Activated T-cell treated with anti-CD3 and anti-CD28 coated beads, Interleukin-2, amount 50 U/mL, for 72 hours (primary cell): Measurements from ENCODE around the gene LHPP. TPM values are rescaled to one million over a fixed set of nuclear protein-coding genes. Genes with fewer than 3 reads are reported as not detected.
"Not testable (repeated sequence)": the region's sequence is repeated elsewhere in the genome, so short reads cannot be mapped to it uniquely, and the experiment has no call there.

Source experiments
- ATAC-seq, 2 donors: fragments of 150-1000 bp; cut with Tn5 transposase; replicated peaks in 1 of 2; 2 replicates each; pipeline ENCODE4 v1.10.0; 2021; ENCODE audit warnings: moderate library complexity in 2 of 2, mild to moderate bottlenecking in 1 of 2
- DNase-seq, 2 donors: peaks; one replicate each; pipeline ENCODE4 v3.0.0; 2021 to 2022; ENCODE audit warnings: mixed read lengths in 1 of 2
- H3K27ac Mint-ChIP-seq: one replicate; pipeline ENCODE4 v1.8.0; 2022; ENCODE audit warnings: mild to moderate bottlenecking, moderate library complexity, mixed read lengths
- H3K27me3 Mint-ChIP-seq: one replicate; pipeline ENCODE4 v1.8.0; 2022; ENCODE audit warnings: low read depth, mixed read lengths
- H3K36me3 Mint-ChIP-seq, 2 donors: one replicate each; pipeline ENCODE4 v1.8.0; 2022; ENCODE audit warnings: mixed read lengths in 2 of 2, mild to moderate bottlenecking in 1 of 2; ENCODE audit not compliant: insufficient read depth in 2 of 2
- H3K4me1 Mint-ChIP-seq: one replicate; pipeline ENCODE4 v1.8.0; 2022; ENCODE audit warnings: low read depth, mixed read lengths
- H3K4me3 Mint-ChIP-seq, 2 donors: one replicate each; pipeline ENCODE4 v1.8.0; 2022; ENCODE audit warnings: mild to moderate bottlenecking in 2 of 2, mixed read lengths in 2 of 2, moderate library complexity in 2 of 2
- H3K9me3 Mint-ChIP-seq, 2 donors: one replicate each; pipeline ENCODE4 v1.8.0; 2022; ENCODE audit warnings: mixed read lengths in 2 of 2
- total RNA-seq, 2 donors: library from RNA; stranded (reverse); gene quantifications; one replicate each; pipeline ENCODE4 v1.2.3, GENCODE V29; 2022

Gene LHPP
- total RNA-seq, 2 donors from 2014 or later: 8.7 to 13.5 TPM

DNA sequence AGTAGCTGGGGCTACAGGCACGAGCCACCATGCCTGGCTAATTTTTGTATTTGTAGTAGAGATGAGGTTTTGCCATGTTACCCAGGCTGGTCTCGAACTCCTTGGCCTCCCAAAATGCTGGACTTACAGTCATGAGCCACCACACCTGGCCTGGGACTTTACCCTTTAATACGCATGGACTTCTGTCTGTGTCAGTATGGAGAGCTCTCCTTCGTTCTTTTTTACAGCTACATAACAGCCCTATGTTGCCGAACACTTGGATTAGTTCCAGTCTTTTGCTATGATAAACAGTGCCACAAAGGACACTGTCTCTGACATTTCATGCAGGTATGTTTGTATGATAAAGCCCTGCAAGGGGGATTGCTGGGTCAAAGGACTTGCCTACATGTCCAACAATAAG lies 32.0 kb upstream of the LHPP start:
- DNase-seq: no peak
- Mint-ChIP-seq H3K36me3 (no peaks in the 10 kb centered on the region), H3K4me3 (no peak overlapping the region), H3K27ac (no peak overlapping the region), H3K9me3 (no peaks in the 10 kb centered on the region), H3K4me1 (no peaks in the 10 kb centered on the region), H3K27me3 (no peaks in the 10 kb centered on the region)
- ATAC-seq: no peak

- Mint-ChIP-seq H3K9me3 (no peaks in the 10 kb centered on the region), H3K4me1 (no peaks in the 10 kb centered on the region), H3K36me3 (no peaks in the 10 kb centered on the region), H3K27ac (no peak overlapping the region), H3K27me3 (no peaks in the 10 kb centered on the region), H3K4me3 (no peak overlapping the region)
- DNase-seq (no peak), ATAC-seq (no peak)
Observed at GRCh38 chr10:124430077-124430476, 31.5 kb upstream of the LHPP start.

- H3K4me1 Mint-ChIP-seq: no peaks in the 10 kb centered on the region
- H3K9me3 Mint-ChIP-seq: no peaks in the 10 kb centered on the region
- H3K27ac Mint-ChIP-seq: no peak overlapping the region
- DNase-seq (no peak), ATAC-seq (no peak)
- H3K36me3 Mint-ChIP-seq: no peaks in the 10 kb centered on the region
- H3K4me3 Mint-ChIP-seq: no peak overlapping the region
- no peaks in the 10 kb centered on the region for H3K27me3 Mint-ChIP-seq
Observed at GRCh38 chr10:124433461-124433860, 28.2 kb upstream of the LHPP start.

DNA sequence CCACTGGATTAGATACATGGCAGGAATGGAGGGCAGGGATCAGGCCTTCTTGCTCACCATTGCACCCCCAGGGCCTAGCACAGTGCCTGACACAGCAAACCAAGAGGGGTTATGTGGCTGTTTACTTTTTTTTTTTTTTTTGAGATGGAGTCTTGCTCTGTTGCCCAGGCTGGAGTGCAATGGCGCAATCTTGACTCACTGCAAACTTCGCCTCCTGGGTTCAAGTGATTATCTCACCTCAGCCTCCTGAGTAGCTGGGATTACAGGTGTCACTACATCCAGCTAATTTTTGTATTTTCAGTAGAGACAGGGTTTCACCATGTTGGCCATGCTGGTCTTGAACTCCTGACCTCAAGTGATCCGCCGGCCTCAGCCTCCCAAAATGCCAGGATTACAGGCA lies 25.9 kb upstream of the LHPP start:
- not testable (repeated sequence) for H3K27me3 Mint-ChIP-seq, DNase-seq, H3K9me3 Mint-ChIP-seq, H3K4me3 Mint-ChIP-seq, H3K36me3 Mint-ChIP-seq, H3K27ac Mint-ChIP-seq, H3K4me1 Mint-ChIP-seq, ATAC-seq

GRCh38 chr10:124436191-124436638 lies 25.4 kb upstream of the LHPP start:
- Mint-ChIP-seq H3K27ac (no peak overlapping the region), H3K9me3 (no peaks in the 10 kb centered on the region), H3K27me3 (no peaks in the 10 kb centered on the region), H3K4me3 (no peak overlapping the region), H3K4me1 (no peaks in the 10 kb centered on the region), H3K36me3 (no peaks in the 10 kb centered on the region)
- no peak for ATAC-seq
- DNase-seq: no peak

GRCh38 chr10:124441694-124442093 lies 19.9 kb upstream of the LHPP start:
- H3K36me3 Mint-ChIP-seq, ATAC-seq, H3K27ac Mint-ChIP-seq, H3K4me3 Mint-ChIP-seq, DNase-seq, H3K9me3 Mint-ChIP-seq, H3K4me1 Mint-ChIP-seq: not testable (repeated sequence)
- H3K27me3 Mint-ChIP-seq: peaks cover 29% of the 10 kb centered on the region

DNA sequence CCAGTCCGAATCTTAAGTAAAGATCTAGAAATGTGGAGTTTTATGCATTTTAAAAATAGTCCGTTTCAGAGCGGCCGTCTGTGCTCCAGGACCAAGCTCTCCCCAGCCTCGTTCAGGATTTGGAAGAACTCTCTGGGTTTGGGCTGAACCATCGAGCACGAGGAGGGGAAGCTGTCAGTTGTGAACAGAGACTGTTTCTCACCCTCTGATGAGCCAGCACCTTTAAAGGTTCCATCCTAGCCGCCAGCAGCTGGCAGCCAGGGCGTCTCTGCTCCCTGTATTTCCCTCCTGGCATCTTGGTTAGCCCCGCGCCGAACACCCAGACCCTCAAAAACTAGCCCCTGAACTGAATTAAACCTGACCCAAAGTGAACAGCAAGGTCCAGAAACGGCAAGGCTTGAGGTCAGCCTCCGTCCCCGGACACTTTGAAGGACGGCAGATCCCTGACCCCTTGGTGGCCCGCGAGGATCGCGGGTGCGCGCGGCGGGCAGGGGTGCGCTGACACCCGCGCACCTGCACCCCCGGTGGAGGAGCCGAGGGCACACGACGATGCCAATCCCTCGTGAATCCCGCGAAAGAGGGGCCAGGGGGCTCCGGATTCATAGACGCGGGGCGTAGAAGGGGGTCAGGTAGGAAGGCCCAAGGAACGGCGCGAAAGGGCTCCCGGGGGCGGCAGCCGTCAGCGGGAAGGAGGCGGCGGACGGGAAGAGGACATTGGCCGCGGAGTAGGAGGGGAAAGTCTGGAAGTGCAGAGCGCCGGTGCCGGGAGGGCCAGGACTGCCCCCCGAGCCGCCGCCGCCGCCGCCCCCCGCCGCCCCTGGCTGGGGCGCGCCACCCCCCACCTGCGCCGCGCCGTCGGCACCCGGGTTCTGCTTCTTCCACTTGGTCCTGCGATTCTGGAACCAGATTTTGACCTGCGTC lies 14.5 kb upstream of the LHPP start:
- H3K27me3 Mint-ChIP-seq: peaks cover 72% of the 10 kb centered on the region
- no peaks in the 10 kb centered on the region for H3K9me3 Mint-ChIP-seq
- H3K4me1 Mint-ChIP-seq: peaks cover 21% of the 10 kb centered on the region
- H3K27ac Mint-ChIP-seq: no peak overlapping the region
- ATAC-seq: no peak
- H3K4me3 Mint-ChIP-seq: peak overlapping the region; percentile 65
- DNase-seq: no peak
- peaks cover 0 to 3% of the 10 kb centered on the region in 2 donors for H3K36me3 Mint-ChIP-seq

- peak; percentile 35 to 43 for ATAC-seq
- peak in 1 of 2 donors; percentile 18 for DNase-seq
- Mint-ChIP-seq H3K9me3 (no peaks in the 10 kb centered on the region), H3K4me1 (peaks cover 21% of the 10 kb centered on the region), H3K27ac (no peak overlapping the region), H3K36me3 (peaks cover 0 to 3% of the 10 kb centered on the region in 2 donors), H3K4me3 (peak overlapping the region; percentile 77 to 83), H3K27me3 (peaks cover 75% of the 10 kb centered on the region)
Observed at GRCh38 chr10:124447751-124448466, 13.7 kb upstream of the LHPP start.

GRCh38 chr10:124448696-124449169 lies 12.9 kb upstream of the LHPP start:
- DNase-seq (no peak), ATAC-seq (no peak)
- no peak overlapping the region for H3K27ac Mint-ChIP-seq
- H3K9me3 Mint-ChIP-seq: no peaks in the 10 kb centered on the region
- H3K36me3 Mint-ChIP-seq: peaks cover 0 to 3% of the 10 kb centered on the region in 2 donors
- H3K27me3 Mint-ChIP-seq: peaks cover 83% of the 10 kb centered on the region
- H3K4me1 Mint-ChIP-seq: peaks cover 21% of the 10 kb centered on the region
- H3K4me3 Mint-ChIP-seq: peak overlapping the region; percentile 67 to 83

GRCh38 chr10:124449170-124450011 lies 12.2 kb upstream of the LHPP start:
- Mint-ChIP-seq H3K4me3 (peak overlapping the region; percentile 67 to 73), H3K27ac (no peak overlapping the region), H3K36me3 (peaks cover 0 to 3% of the 10 kb centered on the region in 2 donors), H3K4me1 (peaks cover 21% of the 10 kb centered on the region), H3K27me3 (peaks cover 89% of the 10 kb centered on the region), H3K9me3 (no peaks in the 10 kb centered on the region)
- DNase-seq (no peak), ATAC-seq (peak; percentile 25 to 32)

DNA sequence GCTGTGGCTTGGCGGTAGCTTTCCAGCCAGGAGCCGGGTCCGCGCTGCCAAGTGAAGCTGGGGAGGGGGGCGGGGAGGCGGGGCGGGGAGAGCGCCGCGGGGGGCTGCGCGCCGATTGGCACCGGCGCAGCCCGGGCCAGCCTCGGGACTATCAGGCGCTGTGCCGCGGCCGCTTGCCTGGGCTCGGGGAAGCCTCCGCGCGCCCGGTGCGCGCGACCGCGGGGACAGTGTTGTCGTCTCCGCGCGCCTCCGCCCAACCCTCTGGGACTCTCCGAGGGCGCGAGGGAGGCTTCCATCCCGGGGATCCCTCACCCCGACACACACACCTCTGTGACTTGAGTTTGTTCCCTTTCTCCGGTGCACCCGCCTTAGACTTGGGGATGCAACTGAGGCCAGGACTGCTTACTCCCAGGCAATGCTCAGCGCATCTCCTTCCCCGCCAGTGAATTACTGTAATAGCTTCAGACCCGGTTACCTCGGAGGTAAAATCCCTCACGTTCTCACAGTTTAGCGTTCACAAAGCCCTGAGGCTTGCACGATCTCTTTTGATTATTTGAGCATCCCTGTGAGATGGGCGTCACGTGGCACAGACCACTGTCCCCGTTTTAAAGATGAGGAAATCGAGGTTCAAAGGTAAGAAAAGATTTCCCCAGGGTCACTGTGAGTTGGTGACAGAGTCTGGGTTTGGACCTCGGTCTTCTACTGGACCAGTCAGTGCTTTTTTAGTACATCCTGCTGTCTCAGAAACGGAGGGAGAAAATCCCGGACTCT lies 11.4 kb upstream of the LHPP start, which contains the start of gene NKX1-2:
Gene NKX1-2 (minus strand): TSS at position 24 of the 771 bp plus-strand sequence. CDS start 92 bp downstream, outside the sequence.
- peak within 1 kb of the TSS; percentile 71 to 74 for H3K4me3 Mint-ChIP-seq
- no peaks in the 10 kb centered on the region for H3K9me3 Mint-ChIP-seq
- H3K4me1 Mint-ChIP-seq: peaks cover 21% of the 10 kb centered on the region
- peaks cover 0 to 3% of the 10 kb centered on the region in 2 donors for H3K36me3 Mint-ChIP-seq
- no peak within 1 kb of the TSS for H3K27ac Mint-ChIP-seq
- peaks cover 89% of the 10 kb centered on the region for H3K27me3 Mint-ChIP-seq
- DNase-seq (peak; percentile 13 to 22), ATAC-seq (peak; percentile 41 to 62)

GRCh38 chr10:124450783-124451057 lies 10.9 kb upstream of the LHPP start:
- ATAC-seq: no peak
- H3K36me3 Mint-ChIP-seq: peaks cover 0 to 3% of the 10 kb centered on the region in 2 donors

More at GRCh38 chr10:124450783-124451057, 10.9 kb upstream of the LHPP start:
- Mint-ChIP-seq H3K27ac (no peak overlapping the region), H3K27me3 (peaks cover 87% of the 10 kb centered on the region), H3K4me3 (peak overlapping the region; percentile 71 to 74), H3K9me3 (no peaks in the 10 kb centered on the region), H3K4me1 (peaks cover 21% of the 10 kb centered on the region)
- DNase-seq: no peak
